Measurements from ENCODE around the gene LTC4S. TPM values are rescaled to one million over a fixed set of nuclear protein-coding genes. Genes with fewer than 3 reads are reported as not detected.

LTC4S gene
- total RNA-seq, 4 donors from 2014 or later, result 3.0 to 3.8 (median 3.2) TPM; not detected in 1

DNA sequence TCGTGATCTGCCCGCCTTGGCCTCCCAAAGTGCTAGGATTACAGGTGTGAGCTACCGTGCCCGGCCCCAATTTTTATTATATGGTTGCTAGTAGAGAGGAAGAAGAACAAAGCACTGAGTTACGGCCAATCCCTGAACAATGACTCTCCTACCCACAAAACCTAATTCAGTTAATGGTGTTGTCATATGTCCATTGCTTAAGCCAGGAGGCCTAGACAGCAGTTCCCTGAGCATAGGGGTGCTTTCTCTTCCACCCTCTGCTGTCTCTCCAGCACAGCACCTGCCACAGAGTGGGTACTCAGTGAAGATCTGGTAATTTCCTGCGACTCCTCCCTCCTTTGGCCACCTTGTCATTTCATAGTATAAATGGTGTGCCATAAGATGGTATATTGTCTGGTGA, 21.4 kb upstream of the LTC4S start:
- no peak for DNase-seq
- Histone ChIP-seq H3K9me3 (no peaks in the 10 kb centered on the region), H3K4me3 (no peak overlapping the region), H3K27me3 (no peaks in the 10 kb centered on the region), H3K27ac (no peak overlapping the region), H3K36me3 (peaks cover 0 to 58% (median 30%) of the 10 kb centered on the region in 4 donors), H3K4me1 (no peaks in the 10 kb centered on the region)
- intact Hi-C loops (cut with DNase I; ENCODE audit: low total_unique reads) (no loop called here), in situ Hi-C loops (cut with MboI; ENCODE audit: low pct_ligation_motif_present in 1 of 4, low pct_unique_long_range_greater_than_20kb in 1 of 4, low sequenced_read_pairs in 3 of 4) (no loop called here)
- TF ChIP-seq POLR2AphosphoS5 (IDR thresholded peaks at IDR 0.05) (no peak), CTCF (IDR thresholded peaks at IDR 0.05) (no peak), EP300 (IDR thresholded peaks at IDR 0.05; ENCODE audit: low read depth) (no peak), POLR2A (IDR thresholded peaks at IDR 0.05) (no peak)
- 93 to 100% methylated on average over 2 to 6 of the region's 6 CpGs for WGBS, 2 donors (ENCODE audit: low coverage in 1 of 2)

DNA sequence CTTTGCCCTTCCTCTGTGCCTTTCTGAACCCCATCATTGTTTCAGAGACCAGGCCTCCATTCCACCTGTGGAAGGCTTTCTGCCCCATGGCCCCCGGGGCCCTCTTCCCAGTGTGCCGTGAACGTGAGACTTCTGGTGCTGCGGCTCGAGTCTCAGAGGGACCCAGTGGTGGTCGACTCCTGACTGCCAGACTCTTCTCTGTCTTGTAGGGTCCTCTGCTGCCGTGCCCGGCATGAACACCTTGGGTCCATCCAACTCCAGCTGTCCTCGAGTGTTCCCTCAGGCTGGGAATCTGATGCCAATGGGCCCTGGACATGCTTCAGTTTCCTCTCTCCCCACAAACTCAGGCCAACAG, 20.1 kb upstream of the LTC4S start:
- no peak overlapping the region for H3K27ac ChIP-seq
- in situ Hi-C loops (cut with MboI; ENCODE audit: low pct_ligation_motif_present in 1 of 4, low pct_unique_long_range_greater_than_20kb in 1 of 4, low sequenced_read_pairs in 3 of 4), result no loop called here

GRCh38 chr5:179774442-179774841, 19.3 kb upstream of the LTC4S start:
- no peak overlapping the region for H3K4me3 ChIP-seq
- in situ Hi-C loops (cut with MboI; ENCODE audit: low pct_ligation_motif_present in 1 of 4, low pct_unique_long_range_greater_than_20kb in 1 of 4, low sequenced_read_pairs in 3 of 4) (no loop called here), intact Hi-C loops (cut with DNase I; ENCODE audit: low total_unique reads) (no loop called here)
- peaks cover 0 to 51% (median 28%) of the 10 kb centered on the region in 4 donors for H3K36me3 ChIP-seq
- H3K27ac ChIP-seq, result no peak overlapping the region
- no peaks in the 10 kb centered on the region for H3K27me3 ChIP-seq
- no peaks in the 10 kb centered on the region for H3K9me3 ChIP-seq
- no peaks in the 10 kb centered on the region for H3K4me1 ChIP-seq
- WGBS, 2 donors (ENCODE audit: low coverage in 1 of 2), result 98% methylated on average over 11 of the region's 12 CpGs; no CpG with 5 or more reads in 1 of the 2 donors
- no peak for DNase-seq
- no peak for TF ChIP-seq EP300 (IDR thresholded peaks at IDR 0.05; ENCODE audit: low read depth)
- TF ChIP-seq POLR2A (IDR thresholded peaks at IDR 0.05), result no peak
- no peak for TF ChIP-seq POLR2AphosphoS5 (IDR thresholded peaks at IDR 0.05)
- no peak for TF ChIP-seq CTCF (IDR thresholded peaks at IDR 0.05)

More for the DNA sequence above, 20.1 kb upstream of the LTC4S start:
- Histone ChIP-seq H3K36me3 (peaks cover 0 to 59% (median 32%) of the 10 kb centered on the region in 4 donors), H3K9me3 (no peaks in the 10 kb centered on the region), H3K27me3 (no peaks in the 10 kb centered on the region), H3K4me3 (no peak overlapping the region), H3K4me1 (no peaks in the 10 kb centered on the region)
- TF ChIP-seq POLR2A (IDR thresholded peaks at IDR 0.05) (no peak), POLR2AphosphoS5 (IDR thresholded peaks at IDR 0.05) (no peak), EP300 (IDR thresholded peaks at IDR 0.05; ENCODE audit: low read depth) (no peak), CTCF (IDR thresholded peaks at IDR 0.05) (no peak)
- WGBS, 2 donors (ENCODE audit: low coverage in 1 of 2), result 95% methylated on average over 9 of the region's 9 CpGs; no CpG with 5 or more reads in 1 of the 2 donors
- intact Hi-C loops (cut with DNase I; ENCODE audit: low total_unique reads), result no loop called here
- DNase-seq, result no peak

GRCh38 chr5:179776411-179776938, 17.3 kb upstream of the LTC4S start:
- TF ChIP-seq POLR2A (IDR thresholded peaks at IDR 0.05), result no peak
- no peak for TF ChIP-seq POLR2AphosphoS5 (IDR thresholded peaks at IDR 0.05)
- TF ChIP-seq EP300 (IDR thresholded peaks at IDR 0.05; ENCODE audit: low read depth), result no peak
- no peak for TF ChIP-seq CTCF (IDR thresholded peaks at IDR 0.05)
- Histone ChIP-seq H3K27ac (no peak overlapping the region), H3K27me3 (no peaks in the 10 kb centered on the region), H3K4me1 (no peaks in the 10 kb centered on the region), H3K36me3 (peaks cover 0 to 33% (median 19%) of the 10 kb centered on the region in 4 donors), H3K4me3 (no peak overlapping the region), H3K9me3 (no peaks in the 10 kb centered on the region)
- no peak for DNase-seq
- intact Hi-C loops (cut with DNase I; ENCODE audit: low total_unique reads), result no loop called here
- in situ Hi-C loops (cut with MboI; ENCODE audit: low pct_ligation_motif_present in 1 of 4, low pct_unique_long_range_greater_than_20kb in 1 of 4, low sequenced_read_pairs in 3 of 4), result no loop called here
- WGBS, 2 donors (ENCODE audit: low coverage in 1 of 2), result 83 to 88% methylated on average over 1 to 11 of the region's 11 CpGs
